Ascending aorta (tissue), 2 donors: ENCODE data around the gene TUB. TPM values are rescaled to one million over a fixed set of nuclear protein-coding genes. Genes with fewer than 3 reads are reported as not detected.

Source experiments
- DNase-seq, 2 donors: peaks; one replicate each; pipeline ENCODE4 v3.0.0-alpha.2; 2019; ENCODE audit warnings: low spot score in 2 of 2
- H3K27ac ChIP-seq, 2 donors: fragments of 200-600 bp; sonication (generic); one replicate each; pipeline ENCODE4 v1.5.1; 2016 to 2017; ENCODE audit warnings: mild to moderate bottlenecking in 1 of 2
- H3K27me3 ChIP-seq: fragments of 200-600 bp; sonication (generic); one replicate; pipeline ENCODE4 v1.5.1; 2017
- H3K36me3 ChIP-seq, 2 donors: fragments of 200-600 bp; sonication (generic); one replicate each; pipeline ENCODE4 v1.5.1; 2016
- H3K4me1 ChIP-seq, 2 donors: fragments of 200-600 bp; sonication (generic); one replicate each; pipeline ENCODE4 v1.5.1; 2016 to 2017; ENCODE audit warnings: mild to moderate bottlenecking in 1 of 2
- H3K4me3 ChIP-seq, 2 donors: fragments of 200-600 bp; sonication (generic); one replicate each; pipeline ENCODE4 v1.5.1; 2016 to 2017; ENCODE audit warnings: mild to moderate bottlenecking in 1 of 2
- H3K9me3 ChIP-seq, 2 donors: fragments of 200-600 bp; sonication (generic); one replicate each; pipeline ENCODE4 v1.5.1; 2016
- intact Hi-C: fragments of 100-400 bp; cut with DNase I; formaldehyde crosslinking; loops from one replicate; pipeline ENCODE4 v1.15.1; 2023
- total RNA-seq: library from RNA; depleted of rRNA; stranded (reverse); fragments of >200 nt; gene quantifications from one replicate; pipeline ENCODE4 v1.1.0, GENCODE V29; 2016
- TF ChIP-seq, protein P1 (sequence below), 3 experiments: fragments of 200-600 bp in 2 of 3; fragments of 450-650 bp in 1 of 3; sonication (generic) in 2 of 3; IDR thresholded peaks; one replicate each; pipeline ENCODE4 v1.5.1; 2016 to 2019; ENCODE audit warnings: antibody characterized with exemption in 3 of 3, mild to moderate bottlenecking in 1 of 3, moderate library complexity in 1 of 3

The TUB gene
- total RNA-seq, 1 donor from 2014 or later = 12.9 TPM

DNA sequence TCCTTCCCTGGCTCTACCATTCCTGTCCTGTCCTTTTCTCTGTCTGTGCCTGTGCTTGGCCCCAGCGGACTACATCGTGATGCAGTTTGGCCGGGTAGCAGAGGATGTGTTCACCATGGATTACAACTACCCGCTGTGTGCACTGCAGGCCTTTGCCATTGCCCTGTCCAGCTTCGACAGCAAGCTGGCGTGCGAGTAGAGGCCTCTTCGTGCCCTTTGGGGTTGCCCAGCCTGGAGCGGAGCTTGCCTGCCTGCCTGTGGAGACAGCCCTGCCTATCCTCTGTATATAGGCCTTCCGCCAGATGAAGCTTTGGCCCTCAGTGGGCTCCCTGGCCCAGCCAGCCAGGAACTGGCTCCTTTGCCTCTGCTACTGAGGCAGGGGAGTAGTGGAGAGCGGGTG lies 20.4 kb downstream of the TUB start:
- H3K27me3 ChIP-seq = no peaks in the 10 kb centered on the region
- H3K4me1 ChIP-seq = no peaks in the 10 kb centered on the region
- H3K4me3 ChIP-seq = no peak overlapping the region
- peaks cover 22 to 77% of the 10 kb centered on the region in 2 donors for H3K36me3 ChIP-seq
- H3K27ac ChIP-seq = no peak overlapping the region
- H3K9me3 ChIP-seq = no peaks in the 10 kb centered on the region
- DNase-seq = no peak
- TF ChIP-seq, protein P1, sequence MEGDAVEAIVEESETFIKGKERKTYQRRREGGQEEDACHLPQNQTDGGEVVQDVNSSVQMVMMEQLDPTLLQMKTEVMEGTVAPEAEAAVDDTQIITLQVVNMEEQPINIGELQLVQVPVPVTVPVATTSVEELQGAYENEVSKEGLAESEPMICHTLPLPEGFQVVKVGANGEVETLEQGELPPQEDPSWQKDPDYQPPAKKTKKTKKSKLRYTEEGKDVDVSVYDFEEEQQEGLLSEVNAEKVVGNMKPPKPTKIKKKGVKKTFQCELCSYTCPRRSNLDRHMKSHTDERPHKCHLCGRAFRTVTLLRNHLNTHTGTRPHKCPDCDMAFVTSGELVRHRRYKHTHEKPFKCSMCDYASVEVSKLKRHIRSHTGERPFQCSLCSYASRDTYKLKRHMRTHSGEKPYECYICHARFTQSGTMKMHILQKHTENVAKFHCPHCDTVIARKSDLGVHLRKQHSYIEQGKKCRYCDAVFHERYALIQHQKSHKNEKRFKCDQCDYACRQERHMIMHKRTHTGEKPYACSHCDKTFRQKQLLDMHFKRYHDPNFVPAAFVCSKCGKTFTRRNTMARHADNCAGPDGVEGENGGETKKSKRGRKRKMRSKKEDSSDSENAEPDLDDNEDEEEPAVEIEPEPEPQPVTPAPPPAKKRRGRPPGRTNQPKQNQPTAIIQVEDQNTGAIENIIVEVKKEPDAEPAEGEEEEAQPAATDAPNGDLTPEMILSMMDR (IDR thresholded peaks at IDR 0.05) = no peak
- intact Hi-C loops = no loop called here

- TF ChIP-seq, protein P1 (IDR thresholded peaks at IDR 0.05) = no peak
- Histone ChIP-seq H3K4me1 (no peaks in the 10 kb centered on the region), H3K27ac (no peak overlapping the region), H3K4me3 (no peak overlapping the region), H3K27me3 (no peaks in the 10 kb centered on the region), H3K9me3 (no peaks in the 10 kb centered on the region), H3K36me3 (peaks cover 15 to 78% of the 10 kb centered on the region in 2 donors)
- DNase-seq = no peak
- intact Hi-C loops = no loop called here
Observed at GRCh38 chr11:8102296-8102915, 21.4 kb downstream of the TUB start.

DNA sequence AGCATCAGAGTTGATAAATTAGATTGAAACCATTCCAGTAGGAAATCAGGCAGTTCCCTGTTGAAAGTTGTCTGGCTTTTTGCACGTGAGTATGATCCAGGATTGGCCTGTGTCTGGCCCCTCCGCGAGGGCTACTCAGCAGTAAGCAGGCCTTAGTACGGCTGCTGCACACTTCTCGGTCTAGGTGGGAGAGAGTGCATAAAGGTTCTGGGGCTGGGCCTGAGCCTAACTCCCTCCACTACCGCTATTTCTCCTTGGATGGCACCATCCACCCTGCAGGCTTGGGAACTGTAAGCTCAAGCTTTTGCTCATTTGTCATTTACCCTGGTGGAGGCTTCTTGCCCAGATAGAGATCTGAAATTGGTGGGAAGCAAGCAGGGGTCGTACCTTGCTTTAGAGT lies 22.0 kb downstream of the TUB start:
- Histone ChIP-seq H3K9me3 (no peaks in the 10 kb centered on the region), H3K36me3 (peaks cover 15 to 75% of the 10 kb centered on the region in 2 donors), H3K4me3 (no peak overlapping the region), H3K27me3 (no peaks in the 10 kb centered on the region), H3K27ac (no peak overlapping the region), H3K4me1 (no peaks in the 10 kb centered on the region)
- DNase-seq = no peak
- TF ChIP-seq, protein P1 (IDR thresholded peaks at IDR 0.05) = no peak
- intact Hi-C loops = no loop called here

- no peaks in the 10 kb centered on the region for H3K4me1 ChIP-seq
- H3K36me3 ChIP-seq = peaks cover 15 to 68% of the 10 kb centered on the region in 2 donors
- DNase-seq = no peak
- H3K9me3 ChIP-seq = no peaks in the 10 kb centered on the region
- H3K27me3 ChIP-seq = no peaks in the 10 kb centered on the region
- H3K4me3 ChIP-seq = no peak overlapping the region
- TF ChIP-seq, protein P1 (IDR thresholded peaks at IDR 0.05) = no peak
- H3K27ac ChIP-seq = no peak overlapping the region
- intact Hi-C loops = no loop called here
Observed at GRCh38 chr11:8103909-8104308, 22.9 kb downstream of the TUB start.

DNA sequence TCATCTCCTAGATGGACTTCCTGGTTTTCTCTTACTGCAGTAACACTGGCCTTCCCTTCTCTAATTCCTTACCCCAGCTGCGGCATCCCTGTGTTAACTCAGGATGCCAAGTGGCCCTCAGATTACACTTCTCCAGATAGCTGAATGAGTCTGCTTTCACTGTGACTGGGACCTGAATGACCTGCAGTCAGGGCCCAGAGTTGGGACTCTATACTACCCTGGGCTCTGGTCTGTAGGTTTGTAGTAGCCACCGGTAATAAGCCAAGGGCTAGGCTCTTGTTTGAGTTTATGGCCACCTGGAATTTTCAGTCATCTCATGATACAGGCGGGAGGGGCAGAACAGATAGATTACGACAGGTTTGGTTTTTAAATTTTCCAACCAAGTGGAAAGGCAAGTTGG lies 24.1 kb downstream of the TUB start:
- peaks cover 15 to 59% of the 10 kb centered on the region in 2 donors for H3K36me3 ChIP-seq
- H3K27me3 ChIP-seq = no peaks in the 10 kb centered on the region
- H3K9me3 ChIP-seq = no peaks in the 10 kb centered on the region
- no peak for DNase-seq
- H3K27ac ChIP-seq = no peak overlapping the region
- no peak overlapping the region for H3K4me3 ChIP-seq
- TF ChIP-seq, protein P1 (IDR thresholded peaks at IDR 0.05) = no peak
- intact Hi-C loops = no loop called here
- H3K4me1 ChIP-seq = no peaks in the 10 kb centered on the region

GRCh38 chr11:8105666-8106065 lies 24.7 kb downstream of the TUB start:
- peaks cover 13 to 56% of the 10 kb centered on the region in 2 donors for H3K36me3 ChIP-seq
- no peak for DNase-seq
- no peaks in the 10 kb centered on the region for H3K27me3 ChIP-seq
- H3K9me3 ChIP-seq = no peaks in the 10 kb centered on the region
- H3K4me1 ChIP-seq = no peaks in the 10 kb centered on the region
- no peak overlapping the region for H3K4me3 ChIP-seq
- intact Hi-C loops = no loop called here
- TF ChIP-seq, protein P1 (IDR thresholded peaks at IDR 0.05) = no peak
- no peak overlapping the region for H3K27ac ChIP-seq
